Endothelial cell of umbilical vein (primary cell): Measurements from ENCODE around the gene DIS3L2. TPM values are rescaled to one million over a fixed set of nuclear protein-coding genes. Genes with fewer than 3 reads are reported as not detected.

ENCODE experiments used
- BruUV-seq: library from RNA; stranded (reverse); fragments of 400-500 nt; replicated peaks from 2 replicates; lab custom pipeline; 2021; lab: Mats Ljungman, UMichigan
- CTCF ChIA-PET: fragments of 300-600, 350-600 bp; sonication (Branson Sonifier 250); formaldehyde crosslinking; loops from one replicate; lab custom pipeline; 2021; ENCODE audit warnings: antibody characterized with exemption, inconsistent platforms; lab: Charles Lee
- POLR2A ChIA-PET: fragments of 300-600, 350-600 bp; sonication (Branson Sonifier 250); formaldehyde crosslinking; loops from one replicate; lab custom pipeline; 2021; ENCODE audit warnings: antibody characterized with exemption, inconsistent platforms; lab: Charles Lee
- DNase-seq: peaks from one replicate; pipeline ENCODE4 v3.0.0-alpha.2; 2011; ENCODE audit warnings: low read depth, low spot score
- FAIRE-seq: peaks from 2 replicates; lab custom pipeline; 2011; peaks lifted over from hg19 to GRCh38; lab: Jason Lieb, UNC
- H2AFZ ChIP-seq: 2 replicates; pipeline ENCODE4 v1.6.0; 2012; ENCODE audit warnings: low read depth, low read length, control low read depth, inconsistent platforms
- H3K27ac ChIP-seq: 2 replicates; pipeline ENCODE4 v1.5.1; 2011; ENCODE audit warnings: low read depth, mild to moderate bottlenecking, control low read depth, low read length, moderate library complexity; ENCODE audit not compliant: insufficient read depth
- H3K27me3 ChIP-seq, 2 experiments: 2 replicates each; pipeline versions ENCODE4 v1.6.0 to v1.6.1; 2011; ENCODE audit warnings: low read length in 2 of 2, mixed read lengths in 1 of 2; ENCODE audit not compliant: control insufficient read depth in 2 of 2, insufficient read depth in 2 of 2
- H3K36me3 ChIP-seq, 2 experiments: 2 replicates in 1 of 2; 3 replicates in 1 of 2; pipeline ENCODE4 v1.5.1; 2011; ENCODE audit warnings: low read length in 2 of 2, mild to moderate bottlenecking in 1 of 2, moderate library complexity in 1 of 2; ENCODE audit not compliant: control insufficient read depth in 2 of 2, insufficient read depth in 2 of 2; ENCODE audit errors: extremely low read depth in 1 of 2
- H3K4me1 ChIP-seq: 3 replicates; pipeline ENCODE4 v1.5.1; 2011; ENCODE audit warnings: mild to moderate bottlenecking, low read length; ENCODE audit not compliant: control insufficient read depth, insufficient read depth; ENCODE audit errors: extremely low read depth
- H3K4me2 ChIP-seq: 2 replicates; pipeline ENCODE4 v1.6.1; 2011; ENCODE audit warnings: low read length, control low read depth, mixed read lengths; ENCODE audit not compliant: insufficient read depth
- H3K4me3 ChIP-seq, 3 experiments: fragments of 200-600 bp in 1 of 3; sonication (generic), shearing (Covaris generic) in 1 of 3; replicated peaks in 1 of 3; 2 replicates each; pipeline ENCODE4 v1.5.1; 2011 to 2016; ENCODE audit warnings: control low read depth in 3 of 3, low read length in 3 of 3, mild to moderate bottlenecking in 2 of 3, inconsistent platforms in 1 of 3, low read depth in 1 of 3, moderate library complexity in 1 of 3; ENCODE audit not compliant: insufficient read depth in 1 of 3
- H3K79me2 ChIP-seq: 2 replicates; pipeline ENCODE4 v1.6.0; 2012; ENCODE audit warnings: low read length, inconsistent platforms; ENCODE audit not compliant: control insufficient read depth, insufficient read depth
- H3K9ac ChIP-seq: replicated peaks from 2 replicates; pipeline ENCODE3; 2011; ENCODE audit warnings: low read length, control low read depth; ENCODE audit not compliant: insufficient read depth; ENCODE audit errors: extremely low read depth
- H3K9me1 ChIP-seq: replicated peaks from 3 replicates; pipeline ENCODE4 v1.6.0; 2011; ENCODE audit warnings: mild to moderate bottlenecking, low read length; ENCODE audit not compliant: control insufficient read depth, insufficient read depth; ENCODE audit errors: extremely low read depth
- H3K9me3 ChIP-seq: replicated peaks from 2 replicates; pipeline ENCODE4 v1.5.1; 2012; ENCODE audit warnings: low read length, inconsistent platforms; ENCODE audit not compliant: control insufficient read depth, insufficient read depth
- H4K20me1 ChIP-seq: replicated peaks from 2 replicates; pipeline ENCODE3; 2011; ENCODE audit warnings: mild to moderate bottlenecking, low read length; ENCODE audit not compliant: control insufficient read depth, insufficient read depth; ENCODE audit errors: extremely low read depth
- EZH2 ChIP-seq: IDR thresholded peaks from 2 replicates; pipeline ENCODE4 v1.6.1; 2012; ENCODE audit warnings: borderline replicate concordance, low read depth, mild to moderate bottlenecking, moderate library complexity, low read length, inconsistent platforms; ENCODE audit not compliant: severe bottlenecking
- FOS ChIP-seq: IDR thresholded peaks from 2 replicates; pipeline ENCODE4 v1.6.1; 2011; ENCODE audit warnings: mild to moderate bottlenecking, low read length, moderate library complexity, borderline replicate concordance; ENCODE audit not compliant: insufficient read depth
- GATA2 ChIP-seq: IDR thresholded peaks from 2 replicates; pipeline ENCODE4 v1.7.0; 2011; ENCODE audit warnings: low read depth, mild to moderate bottlenecking, moderate library complexity, mixed read lengths, low read length; ENCODE audit not compliant: insufficient read length, insufficient read depth
- JUN ChIP-seq: IDR thresholded peaks from 2 replicates; pipeline ENCODE4 v1.6.1; 2011; ENCODE audit warnings: borderline replicate concordance, low read depth; ENCODE audit not compliant: insufficient read length, insufficient read depth
- MYC ChIP-seq: IDR thresholded peaks from one replicate; pipeline ENCODE4 v1.6.1; 2011; ENCODE audit warnings: mild to moderate bottlenecking, low read depth, low read length
- POLR2A ChIP-seq: IDR thresholded peaks from 2 replicates; pipeline ENCODE4 v1.6.1; 2012; ENCODE audit warnings: low read depth, mild to moderate bottlenecking, control low read depth, low read length
- POLR2AphosphoS5 ChIP-seq: IDR thresholded peaks from 2 replicates; pipeline ENCODE4 v1.6.1; 2012; ENCODE audit warnings: low read depth, mild to moderate bottlenecking, control low read depth, low read length, moderate library complexity; ENCODE audit not compliant: insufficient read depth
- dilution Hi-C: fragments of 300-500 bp; cut with MboI; formaldehyde crosslinking; loops from one replicate; pipeline ENCODE4 v1.15.0; 2019; ENCODE audit warnings: low sequenced_read_pairs; ENCODE audit not compliant: extremely low pct_ligation_motif_present
- intact Hi-C: fragments of 100-400 bp; cut with micrococcal nuclease; formaldehyde crosslinking; loops from one replicate; pipeline ENCODE4 v1.10.0; 2022
- polyA plus RNA-seq, 4 experiments: library from polyadenylated mRNA; depleted of rRNA in 3 of 4; stranded (reverse) in 3 of 4; unstranded in 1 of 4; fragments of >200 nt; gene quantifications; 2 replicates each; pipeline versions ENCODE4 v1.2.1 to v1.2.3, GENCODE V29; 2011 to 2012; ENCODE audit warnings: missing spikeins in 1 of 4
- total RNA-seq: library from RNA; stranded (reverse); gene quantifications from 2 replicates; pipeline ENCODE4 v1.2.3, GENCODE V29; 2021
- TF ChIP-seq, protein P1 (sequence below): IDR thresholded peaks from 2 replicates; pipeline ENCODE4 v1.6.1; 2011; ENCODE audit not compliant: insufficient read depth, insufficient read length
- TF ChIP-seq, protein P2 (sequence below), 2 donors: IDR thresholded peaks; 1 replicate in 1 of 2; 2 replicates in 1 of 2; pipeline ENCODE4 v1.5.1; 2011; ENCODE audit warnings: low read length in 2 of 2, mild to moderate bottlenecking in 2 of 2, moderate library complexity in 2 of 2, control low read depth in 1 of 2, inconsistent platforms in 1 of 2, low read depth in 1 of 2; ENCODE audit not compliant: insufficient read depth in 1 of 2; ENCODE audit errors: extremely low read depth in 1 of 2

The DIS3L2 gene
- total and polyA plus RNA-seq, 2 donors (not counting 3 experiments of a cell fraction or from before 2014, with no cell fraction given), result 14.6 to 31.2 TPM

DNA sequence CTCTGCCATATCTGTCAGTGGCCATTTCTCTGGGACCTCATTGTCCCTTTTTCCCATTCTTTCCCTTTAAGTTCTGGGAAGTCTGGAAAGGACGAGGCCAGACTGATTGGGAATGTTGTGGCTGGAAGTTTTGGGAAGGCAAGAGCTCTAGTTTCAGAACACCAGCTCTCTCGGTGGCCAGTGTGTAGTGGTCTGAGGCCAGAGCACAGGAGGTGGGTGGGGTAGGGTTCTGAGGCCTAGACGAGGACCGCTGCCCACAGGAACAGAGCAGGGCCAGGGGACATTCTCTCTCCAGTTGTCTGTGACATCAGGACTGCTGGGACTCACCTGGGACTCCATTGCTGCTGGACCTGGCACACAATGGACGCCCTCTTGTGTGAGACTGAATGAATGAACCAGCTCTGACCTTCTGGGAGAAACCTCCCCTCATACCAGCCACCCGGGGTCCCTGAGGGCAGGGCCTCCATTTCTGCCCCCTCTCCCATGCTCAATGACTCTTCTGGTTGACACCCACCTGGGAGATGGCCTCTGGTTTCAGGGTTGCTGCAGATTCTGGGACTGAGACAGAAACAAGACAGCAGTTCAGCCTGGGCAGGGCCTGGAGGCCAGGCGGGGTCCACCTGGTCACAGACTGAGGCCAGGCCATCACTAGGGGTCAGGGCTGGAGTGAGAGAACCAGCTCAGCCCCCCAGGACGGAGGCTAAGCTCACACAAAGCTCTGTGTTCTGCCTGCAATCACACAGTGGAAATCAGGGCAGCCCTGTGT, 26.9 kb upstream of the DIS3L2 start:
- Histone ChIP-seq H4K20me1 (no peaks in the 10 kb centered on the region), H3K9ac (no peak overlapping the region), H3K27me3 (peaks cover 5 to 8% of the 10 kb centered on the region in 2 experiments), H3K4me3 (no peak overlapping the region), H2AFZ (no peak overlapping the region), H3K9me3 (no peaks in the 10 kb centered on the region), H3K9me1 (no peaks in the 10 kb centered on the region), H3K79me2 (no peaks in the 10 kb centered on the region), H3K4me1 (no peaks in the 10 kb centered on the region), H3K27ac (no peak overlapping the region), H3K4me2 (no peak overlapping the region), H3K36me3 (no peaks in the 10 kb centered on the region)
- BruUV-seq, result no TSS peak
- no peak for DNase-seq
- dilution Hi-C loops, result no loop called here
- FAIRE-seq, result no peak
- TF ChIP-seq MYC (no peak), EZH2 (no peak), POLR2AphosphoS5 (no peak), JUN (no peak), GATA2 (no peak), FOS (no peak), POLR2A (no peak)
- TF ChIP-seq, protein P1, sequence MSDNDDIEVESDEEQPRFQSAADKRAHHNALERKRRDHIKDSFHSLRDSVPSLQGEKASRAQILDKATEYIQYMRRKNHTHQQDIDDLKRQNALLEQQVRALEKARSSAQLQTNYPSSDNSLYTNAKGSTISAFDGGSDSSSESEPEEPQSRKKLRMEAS, result no peak
- TF ChIP-seq, protein P2, sequence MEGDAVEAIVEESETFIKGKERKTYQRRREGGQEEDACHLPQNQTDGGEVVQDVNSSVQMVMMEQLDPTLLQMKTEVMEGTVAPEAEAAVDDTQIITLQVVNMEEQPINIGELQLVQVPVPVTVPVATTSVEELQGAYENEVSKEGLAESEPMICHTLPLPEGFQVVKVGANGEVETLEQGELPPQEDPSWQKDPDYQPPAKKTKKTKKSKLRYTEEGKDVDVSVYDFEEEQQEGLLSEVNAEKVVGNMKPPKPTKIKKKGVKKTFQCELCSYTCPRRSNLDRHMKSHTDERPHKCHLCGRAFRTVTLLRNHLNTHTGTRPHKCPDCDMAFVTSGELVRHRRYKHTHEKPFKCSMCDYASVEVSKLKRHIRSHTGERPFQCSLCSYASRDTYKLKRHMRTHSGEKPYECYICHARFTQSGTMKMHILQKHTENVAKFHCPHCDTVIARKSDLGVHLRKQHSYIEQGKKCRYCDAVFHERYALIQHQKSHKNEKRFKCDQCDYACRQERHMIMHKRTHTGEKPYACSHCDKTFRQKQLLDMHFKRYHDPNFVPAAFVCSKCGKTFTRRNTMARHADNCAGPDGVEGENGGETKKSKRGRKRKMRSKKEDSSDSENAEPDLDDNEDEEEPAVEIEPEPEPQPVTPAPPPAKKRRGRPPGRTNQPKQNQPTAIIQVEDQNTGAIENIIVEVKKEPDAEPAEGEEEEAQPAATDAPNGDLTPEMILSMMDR (IDR thresholded peaks at IDR 0.05; ENCODE audit: extremely low read depth in 1 of 2, insufficient read depth in 1 of 2, low read depth in 1 of 2, low read length in 2 of 2), result no peak
- intact Hi-C loops, result no loop called here
- ChIA-PET CTCF (interaction anchor here (1.0 to 3.7 kb wide), 7 partner anchors 8 to 240 kb away, joined by 3 to 20 read pairs (median 4); partner anchors contain the start of gene NPPC), POLR2A (no interaction called here)
